KMS-11 (cell line): ENCODE measurements around the gene BAZ1B.
"Not testable (repeated sequence)": the region's sequence is repeated elsewhere in the genome, so short reads cannot be mapped to it uniquely, and the experiment has no call there.

Experiments used
- H2AFZ ChIP-seq: fragments of 200-600 bp; sonication (generic); 2 replicates; pipeline ENCODE4 v1.6.1; 2016; ENCODE audit warnings: antibody characterized with exemption, mixed run types, low read depth
- H3K27ac ChIP-seq: fragments of 200-600 bp; sonication (generic); 2 replicates; pipeline ENCODE4 v1.6.1; 2016; ENCODE audit warnings: mild to moderate bottlenecking, mixed run types
- H3K27me3 ChIP-seq: fragments of 200-600 bp; sonication (generic); 2 replicates; pipeline ENCODE4 v1.6.1; 2017; ENCODE audit warnings: mild to moderate bottlenecking, low read depth, mixed run types, moderate library complexity; ENCODE audit not compliant: insufficient read depth
- H3K36me3 ChIP-seq: fragments of 200-600 bp; sonication (generic); 2 replicates; pipeline ENCODE4 v1.6.1; 2017; ENCODE audit warnings: mild to moderate bottlenecking, mixed run types; ENCODE audit not compliant: insufficient read depth
- H3K4me1 ChIP-seq: fragments of 200-600 bp; sonication (generic); 2 replicates; pipeline ENCODE4 v1.6.1; 2016; ENCODE audit warnings: mild to moderate bottlenecking, low read depth, mixed run types; ENCODE audit not compliant: poor library complexity, severe bottlenecking
- H3K4me2 ChIP-seq: fragments of 200-600 bp; sonication (generic); 2 replicates; pipeline ENCODE4 v1.7.0; 2016; ENCODE audit warnings: mild to moderate bottlenecking, mixed run types
- H3K4me3 ChIP-seq: fragments of 200-600 bp; sonication (generic); IDR thresholded peaks from 2 replicates; pipeline ENCODE4 v1.6.1; 2017; ENCODE audit warnings: low read depth, low read length, mixed read lengths; ENCODE audit not compliant: insufficient read depth
- H3K79me2 ChIP-seq: fragments of 200-600 bp; sonication (generic); 2 replicates; pipeline ENCODE4 v1.6.1; 2016; ENCODE audit warnings: low read depth, mixed run types; ENCODE audit not compliant: insufficient read depth
- H3K9ac ChIP-seq: fragments of 200-600 bp; sonication (generic); 2 replicates; pipeline ENCODE4 v1.6.1; 2016; ENCODE audit warnings: mild to moderate bottlenecking, mixed run types
- H4K20me1 ChIP-seq: fragments of 200-600 bp; sonication (generic); 2 replicates; pipeline ENCODE4 v1.6.1; 2016; ENCODE audit warnings: mild to moderate bottlenecking, mixed run types; ENCODE audit not compliant: insufficient read depth
- TF ChIP-seq, protein P1 (sequence below): fragments of 200-600 bp; sonication (generic); conservative IDR thresholded peaks from 2 replicates; pipeline ENCODE4 v1.6.1; 2017; ENCODE audit warnings: low read depth, mild to moderate bottlenecking, antibody characterized with exemption, low read length, moderate library complexity, mixed read lengths

BAZ1B gene

DNA sequence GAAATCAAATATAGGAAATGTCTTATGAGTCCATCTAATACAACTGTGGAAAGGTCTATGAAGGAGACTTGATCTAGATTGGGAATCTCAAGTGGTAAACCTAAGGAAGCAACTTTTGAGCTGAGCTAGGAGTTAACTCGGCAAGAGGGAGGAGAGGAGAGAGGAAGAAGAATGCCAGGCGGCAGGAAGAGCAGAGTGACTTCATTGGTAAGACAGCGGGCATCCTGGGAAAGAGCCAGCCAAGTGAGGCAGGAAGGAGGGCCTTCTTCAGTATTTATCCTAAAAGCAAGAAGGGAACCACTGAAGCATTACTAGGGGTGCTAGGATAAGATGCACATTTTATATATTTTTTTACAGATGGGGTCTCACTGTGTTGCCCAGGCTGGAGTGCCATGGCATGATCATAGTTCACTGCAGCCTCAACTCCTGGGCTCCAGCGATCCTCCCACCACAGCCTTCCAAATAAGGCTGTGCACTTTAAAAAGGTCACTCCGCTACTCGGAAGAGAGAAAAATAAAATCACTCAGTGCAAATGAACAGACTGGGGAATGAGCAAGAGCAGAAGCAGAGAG is 33.4 kb upstream of the BAZ1B start:
- H3K4me3 ChIP-seq, result no peak overlapping the region
- peaks cover 5% of the 10 kb centered on the region; the same call in 1 of the 2 replicates for H3K36me3 ChIP-seq
- no peak overlapping the region for H3K9ac ChIP-seq
- no peak overlapping the region for H3K27ac ChIP-seq
- TF ChIP-seq, protein P1, sequence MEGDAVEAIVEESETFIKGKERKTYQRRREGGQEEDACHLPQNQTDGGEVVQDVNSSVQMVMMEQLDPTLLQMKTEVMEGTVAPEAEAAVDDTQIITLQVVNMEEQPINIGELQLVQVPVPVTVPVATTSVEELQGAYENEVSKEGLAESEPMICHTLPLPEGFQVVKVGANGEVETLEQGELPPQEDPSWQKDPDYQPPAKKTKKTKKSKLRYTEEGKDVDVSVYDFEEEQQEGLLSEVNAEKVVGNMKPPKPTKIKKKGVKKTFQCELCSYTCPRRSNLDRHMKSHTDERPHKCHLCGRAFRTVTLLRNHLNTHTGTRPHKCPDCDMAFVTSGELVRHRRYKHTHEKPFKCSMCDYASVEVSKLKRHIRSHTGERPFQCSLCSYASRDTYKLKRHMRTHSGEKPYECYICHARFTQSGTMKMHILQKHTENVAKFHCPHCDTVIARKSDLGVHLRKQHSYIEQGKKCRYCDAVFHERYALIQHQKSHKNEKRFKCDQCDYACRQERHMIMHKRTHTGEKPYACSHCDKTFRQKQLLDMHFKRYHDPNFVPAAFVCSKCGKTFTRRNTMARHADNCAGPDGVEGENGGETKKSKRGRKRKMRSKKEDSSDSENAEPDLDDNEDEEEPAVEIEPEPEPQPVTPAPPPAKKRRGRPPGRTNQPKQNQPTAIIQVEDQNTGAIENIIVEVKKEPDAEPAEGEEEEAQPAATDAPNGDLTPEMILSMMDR, result no peak
- H3K4me1 ChIP-seq, result peaks cover 48% of the 10 kb centered on the region
- peaks cover 63% of the 10 kb centered on the region for H3K79me2 ChIP-seq
- H4K20me1 ChIP-seq, result no peaks in the 10 kb centered on the region
- H3K27me3 ChIP-seq, result no peaks in the 10 kb centered on the region
- peak overlapping the region; percentile 92 for H3K4me2 ChIP-seq
- H2AFZ ChIP-seq, result no peak overlapping the region

DNA sequence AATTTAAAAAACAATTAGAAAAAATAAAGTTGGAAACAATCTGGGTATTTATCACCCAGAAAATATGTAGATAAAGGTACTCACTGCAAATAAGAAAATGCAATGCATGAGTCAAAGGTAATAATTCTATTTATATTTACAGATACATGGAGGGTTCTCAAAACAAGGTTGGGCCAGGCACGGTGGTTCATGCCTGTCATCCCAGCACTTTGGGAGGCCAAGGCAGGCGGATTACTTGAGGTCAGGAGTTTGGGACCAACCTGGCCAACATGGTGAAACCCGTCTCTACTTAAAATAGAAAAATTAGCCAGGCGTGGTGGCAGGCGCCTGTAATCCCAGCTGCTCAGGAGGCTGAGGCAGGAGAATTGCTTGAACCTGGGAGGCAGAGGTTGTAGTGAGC is 28.0 kb upstream of the BAZ1B start:
- H3K9ac ChIP-seq, H4K20me1 ChIP-seq, H3K4me2 ChIP-seq, H3K27me3 ChIP-seq, H3K27ac ChIP-seq, H3K4me3 ChIP-seq, H2AFZ ChIP-seq: not testable (repeated sequence)
- peaks cover 14% of the 10 kb centered on the region; the same call in 1 of the 2 replicates for H3K36me3 ChIP-seq
- peaks cover 60% of the 10 kb centered on the region for H3K4me1 ChIP-seq
- H3K79me2 ChIP-seq, result peaks cover 95% of the 10 kb centered on the region

DNA sequence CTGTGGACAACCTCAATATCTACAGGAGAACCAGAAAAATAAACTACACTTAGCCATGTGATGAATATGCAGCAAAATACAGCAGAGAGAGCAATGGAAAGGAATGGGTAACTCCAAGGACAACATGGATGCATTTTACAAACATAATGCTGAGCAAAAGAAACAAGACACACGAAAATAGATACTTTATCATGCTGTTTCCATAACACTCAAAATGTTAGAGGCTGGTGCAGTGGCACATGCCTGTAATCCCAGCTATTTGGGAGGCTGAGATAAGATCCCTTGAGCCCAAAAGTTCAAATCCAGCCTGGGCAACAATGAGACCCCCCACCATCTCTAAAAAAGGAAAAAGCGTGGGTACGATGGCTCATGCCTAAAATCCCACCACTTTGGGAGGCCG is 27.1 kb upstream of the BAZ1B start:
- H3K27me3 ChIP-seq, result no peaks in the 10 kb centered on the region
- H2AFZ ChIP-seq, result no peak overlapping the region
- no peak overlapping the region for H3K9ac ChIP-seq
- H3K79me2 ChIP-seq, result peaks cover 94% of the 10 kb centered on the region
- H3K36me3 ChIP-seq, result peaks cover 14% of the 10 kb centered on the region; the same call in 1 of the 2 replicates
- H3K4me3 ChIP-seq, result no peak overlapping the region
- TF ChIP-seq, protein P1, result no peak
- 0 out of 2 replicates have a peak, but pooled peaks cover 5% of the 10 kb centered on the region for H4K20me1 ChIP-seq
- no peak overlapping the region; the same call in 1 of the 2 replicates for H3K27ac ChIP-seq
- H3K4me2 ChIP-seq, result peak overlapping the region; percentile 99; the same call in 1 of the 2 replicates
- peaks cover 61% of the 10 kb centered on the region for H3K4me1 ChIP-seq

DNA sequence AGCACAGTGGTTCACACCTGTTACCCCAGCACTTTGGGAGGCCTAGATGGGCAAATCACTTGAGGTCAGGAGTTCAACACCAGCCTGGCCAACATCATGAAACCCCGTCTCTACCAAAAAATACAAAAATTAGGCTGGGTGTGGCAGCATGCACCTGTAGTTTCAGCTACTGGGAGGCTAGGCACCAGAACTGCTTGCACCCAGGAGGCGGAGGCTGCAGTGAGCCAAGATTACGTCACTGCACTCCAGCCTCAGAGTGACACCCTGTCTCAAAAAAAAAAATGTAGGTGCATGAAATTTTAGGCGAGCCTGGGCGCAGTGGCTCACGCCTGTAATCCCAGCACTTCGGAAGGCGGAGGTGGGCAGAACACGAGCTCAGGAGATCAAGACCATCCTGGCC is 25.7 kb upstream of the BAZ1B start:
- H3K4me2 ChIP-seq, result peak overlapping the region; percentile 99
- H3K27ac ChIP-seq, result peak overlapping the region; percentile 78
- H3K27me3 ChIP-seq, result no peaks in the 10 kb centered on the region
- H3K36me3 ChIP-seq, result peaks cover 14% of the 10 kb centered on the region; the same call in 1 of the 2 replicates
- TF ChIP-seq, protein P1, result no peak
- H3K79me2 ChIP-seq, result peaks cover 91% of the 10 kb centered on the region
- H3K4me3 ChIP-seq, result no peak overlapping the region
- H4K20me1 ChIP-seq, result 0 out of 2 replicates have a peak, but pooled peaks cover 5% of the 10 kb centered on the region
- no peak overlapping the region for H2AFZ ChIP-seq
- peak overlapping the region; percentile 7; the same call in 1 of the 2 replicates for H3K9ac ChIP-seq
- H3K4me1 ChIP-seq, result peaks cover 60% of the 10 kb centered on the region

DNA sequence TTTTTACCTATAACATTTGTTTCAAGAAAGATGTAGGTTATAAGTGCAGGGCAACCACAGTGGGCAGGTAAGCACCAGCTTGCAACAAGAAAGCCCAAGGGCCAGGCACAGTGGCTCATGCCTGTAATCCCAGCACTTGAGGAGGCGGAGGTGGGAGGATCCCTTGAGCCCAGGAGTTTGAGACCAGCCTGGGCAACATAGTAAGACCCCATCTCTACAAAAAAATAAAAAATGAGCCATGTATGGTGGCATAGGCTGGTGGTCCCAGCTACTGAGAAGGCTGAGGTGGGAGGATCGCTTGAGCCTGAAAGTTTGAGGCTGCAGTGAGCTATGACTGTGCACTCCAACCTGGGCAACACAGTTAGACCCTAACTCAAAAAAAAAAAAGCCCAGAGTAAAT is 22.6 kb upstream of the BAZ1B start:
- TF ChIP-seq, protein P1, result no peak
- no peak overlapping the region for H3K4me3 ChIP-seq
- peaks cover 14% of the 10 kb centered on the region; the same call in 1 of the 2 replicates for H3K36me3 ChIP-seq
- no peak overlapping the region for H2AFZ ChIP-seq
- peaks cover 67% of the 10 kb centered on the region for H3K79me2 ChIP-seq
- H3K27me3 ChIP-seq, result no peaks in the 10 kb centered on the region
- 0 out of 2 replicates have a peak, but pooled peaks cover 5% of the 10 kb centered on the region for H4K20me1 ChIP-seq
- H3K9ac ChIP-seq, result no peak overlapping the region
- H3K27ac ChIP-seq, result no peak overlapping the region
- H3K4me2 ChIP-seq, result no peak overlapping the region
- H3K4me1 ChIP-seq, result peaks cover 52% of the 10 kb centered on the region
